K562 (cell line): ENCODE results near the gene SLC38A1. TPM values are rescaled to one million over a fixed set of nuclear protein-coding genes. Genes with fewer than 3 reads are reported as not detected.

Source experiments
- ATAC-seq: fragments of 200-7000 bp; cut with Tn5 transposase; 3 replicates; pipeline ENCODE4 v1.9.1; 2020; ENCODE audit warnings: moderate library complexity
- BruUV-seq: library from RNA; stranded (reverse); fragments of 400-500 nt; replicated peaks from 2 replicates; lab custom pipeline; 2021; lab: Mats Ljungman, UMichigan
- CTCF ChIA-PET: fragments of 300-600 bp; formaldehyde crosslinking; extraction: SDS; loops from one replicate; lab custom pipeline; 2021; ENCODE audit warnings: low intra/inter-chr PET ratio; lab: Yijun Ruan, JAX
- POLR2A ChIA-PET: fragments of 300-600, 350-650 bp; sonication (Branson Sonifier 250); formaldehyde crosslinking; extraction: SDS; loops from one replicate; lab custom pipeline; 2021; ENCODE audit warnings: antibody characterized with exemption, inconsistent platforms; lab: Yijun Ruan, JAX
- DNase-seq, 4 experiments: peaks; one replicate each; pipeline versions ENCODE4 v3.0.0 to v3.0.0-alpha.2; 2011 to 2018; ENCODE audit warnings: low spot score in 3 of 4, mixed read lengths in 3 of 4; ENCODE audit errors: extremely low read depth in 1 of 4
- FAIRE-seq: peaks from 2 replicates; lab custom pipeline; 2011; peaks lifted over from hg19 to GRCh38; lab: Jason Lieb, UNC
- H2AFZ ChIP-seq: 2 replicates; pipeline ENCODE4 v1.6.0; 2011; ENCODE audit warnings: low read depth, low read length, control low read depth, inconsistent platforms
- H3K27ac ChIP-seq: fragments of 200-600 bp; 3 replicates; pipeline ENCODE4 v1.8.0; 2011; ENCODE audit warnings: low read depth, mild to moderate bottlenecking, control low read depth, inconsistent platforms, low read length, moderate library complexity, mixed read lengths; ENCODE audit errors: extremely low read depth
- H3K27me3 ChIP-seq, 2 experiments: fragments of 300-600 bp in 1 of 2; 2 replicates in 1 of 2; 3 replicates in 1 of 2; pipeline versions ENCODE4 v1.6.0 to v1.8.0; 2011; ENCODE audit warnings: inconsistent platforms in 2 of 2, low read length in 2 of 2, mild to moderate bottlenecking in 1 of 2, mixed read lengths in 1 of 2, moderate library complexity in 1 of 2; ENCODE audit not compliant: control insufficient read depth in 2 of 2, insufficient read depth in 2 of 2
- H3K36me3 ChIP-seq: fragments of 300-600 bp; 3 replicates; pipeline ENCODE4 v1.8.0; 2011; ENCODE audit warnings: mild to moderate bottlenecking, low read length, inconsistent platforms; ENCODE audit not compliant: control insufficient read depth, insufficient read depth
- H3K4me1 ChIP-seq, 2 experiments: fragments of 200-600 bp in 1 of 2; replicated peaks in 1 of 2; 2 replicates in 1 of 2; 3 replicates in 1 of 2; pipeline versions ENCODE4 v1.5.1 to v1.8.0; 2011; ENCODE audit warnings: inconsistent platforms in 2 of 2, low read length in 2 of 2, mild to moderate bottlenecking in 1 of 2, mixed read lengths in 1 of 2, moderate library complexity in 1 of 2; ENCODE audit not compliant: control insufficient read depth in 2 of 2, insufficient read depth in 2 of 2
- H3K4me2 ChIP-seq: 2 replicates; pipeline ENCODE4 v1.6.1; 2011; ENCODE audit warnings: low read length, control low read depth, inconsistent platforms, mixed read lengths; ENCODE audit not compliant: insufficient read depth
- H3K4me3 ChIP-seq: fragments of 200-600 bp; sonication (generic), shearing (Covaris generic); 2 replicates; pipeline ENCODE4 v1.5.1; 2016; ENCODE audit warnings: control low read depth, inconsistent platforms
- H3K79me2 ChIP-seq: fragments of 200-600 bp; 3 replicates; pipeline ENCODE4 v1.8.0; 2011; ENCODE audit warnings: low read length, inconsistent platforms; ENCODE audit not compliant: control insufficient read depth, insufficient read depth
- H3K9ac ChIP-seq, 2 experiments: 2 replicates each; pipeline versions ENCODE4 v1.6.0 to v1.6.1; 2011; ENCODE audit warnings: low read depth in 2 of 2, low read length in 2 of 2, control low read depth in 1 of 2, inconsistent platforms in 1 of 2, mild to moderate bottlenecking in 1 of 2, mixed read lengths in 1 of 2; ENCODE audit not compliant: insufficient read depth in 1 of 2
- H3K9me1 ChIP-seq: one replicate; pipeline ENCODE4 v1.6.0; 2011; ENCODE audit warnings: inconsistent platforms, mild to moderate bottlenecking, low read length, moderate library complexity; ENCODE audit not compliant: control insufficient read depth, insufficient read depth
- H3K9me3 ChIP-seq: replicated peaks from 2 replicates; pipeline ENCODE4 v1.5.1; 2011; ENCODE audit warnings: low read depth, low read length, inconsistent platforms; ENCODE audit not compliant: control insufficient read depth, insufficient read depth
- H4K20me1 ChIP-seq: replicated peaks from 2 replicates; pipeline ENCODE4 v1.6.1; 2011; ENCODE audit warnings: low read length, inconsistent platforms, mixed read lengths; ENCODE audit not compliant: control insufficient read depth, insufficient read depth
- ARHGAP35 ChIP-seq: fragments of 450-650 bp; IDR thresholded peaks from 2 replicates; pipeline ENCODE4 v1.6.1; 2018; ENCODE audit not compliant: partially characterized antibody
- C11orf30 ChIP-seq: fragments of 450-650 bp; IDR thresholded peaks from 2 replicates; pipeline ENCODE4 v1.6.1; 2016; ENCODE audit warnings: low read depth, mild to moderate bottlenecking
- EGR1 ChIP-seq: fragments of 450-650 bp; conservative IDR thresholded peaks from 2 replicates; pipeline ENCODE4 v1.6.1; 2017; ENCODE audit warnings: mild to moderate bottlenecking
- EHMT2 ChIP-seq: fragments of 450-650 bp; IDR thresholded peaks from 2 replicates; pipeline ENCODE4 v1.6.1; 2018; ENCODE audit warnings: antibody characterized with exemption
- ELF1 ChIP-seq: fragments of 200-800 bp; sonication (Bioruptor generic); IDR thresholded peaks from 2 replicates; pipeline ENCODE4 v1.6.1; 2016; ENCODE audit warnings: missing genetic modification characterization, missing compliant biosample characterization
- ETS1 ChIP-seq: conservative IDR thresholded peaks from 2 replicates; pipeline ENCODE4 v1.6.1; 2011; ENCODE audit warnings: low read depth, mild to moderate bottlenecking, low read length; ENCODE audit not compliant: control insufficient read depth
- FOSL1 ChIP-seq: fragments of 200-800 bp; sonication (Bioruptor generic); conservative IDR thresholded peaks from 2 replicates; pipeline ENCODE4 v1.6.1; 2016; ENCODE audit warnings: missing genetic modification characterization, missing compliant biosample characterization
- GABPB1 ChIP-seq: sonication (generic); formaldehyde crosslinking; IDR thresholded peaks from 2 replicates; pipeline ENCODE4 v1.8.0; 2022; ENCODE audit warnings: mild to moderate bottlenecking, missing genetic modification reagents
- KDM2B ChIP-seq: fragments of 250-450 bp; sonication (Bioruptor Pico); IDR thresholded peaks from 2 replicates; pipeline ENCODE4 v1.8.0; 2021; ENCODE audit warnings: mild to moderate bottlenecking, moderate library complexity
- LCOR ChIP-seq: sonication (generic); formaldehyde crosslinking; IDR thresholded peaks from 2 replicates; pipeline ENCODE4 v1.8.0; 2022; ENCODE audit warnings: mild to moderate bottlenecking, missing genetic modification reagents
- RBBP5 ChIP-seq: fragments of 200-600 bp; sonication (generic); IDR thresholded peaks from 2 replicates; pipeline ENCODE4 v1.6.1; 2012; ENCODE audit warnings: borderline replicate concordance, mild to moderate bottlenecking, low read length, control low read depth, inconsistent platforms; ENCODE audit not compliant: insufficient read depth, poor library complexity, severe bottlenecking
- RBFOX2 ChIP-seq: fragments of 200-400 bp; formaldehyde crosslinking; IDR thresholded peaks from 2 replicates; pipeline ENCODE4 v1.6.1; 2017; ENCODE audit warnings: low read depth, mild to moderate bottlenecking, low read length, moderate library complexity
- THRB ChIP-seq: fragments of 450-650 bp; formaldehyde crosslinking; conservative IDR thresholded peaks from 2 replicates; pipeline ENCODE4 v1.4.0; 2022; ENCODE audit warnings: mild to moderate bottlenecking, missing genetic modification characterization
- ZBTB7A ChIP-seq: IDR thresholded peaks from 2 replicates; pipeline ENCODE4 v1.6.1; 2011; ENCODE audit warnings: low read depth, mild to moderate bottlenecking, low read length, moderate library complexity, borderline replicate concordance; ENCODE audit not compliant: control insufficient read depth
- WGBS: fragments of 100-300 bp; shearing (Covaris generic); methylation state at CpG from one replicate; pipeline ENCODE4 v1.1.6; 2016; ENCODE audit warnings: low coverage, mixed read lengths; ENCODE audit not compliant: insufficient coverage; ENCODE audit errors: missing lambda C conversion rate; 5-methylcytosine and 5-hydroxymethylcytosine counted together
- in situ Hi-C: fragments of 300-500 bp; cut with MboI; formaldehyde crosslinking; loops from 4 replicates; pipeline ENCODE4 v1.15.0; 2018; ENCODE audit warnings: inconsistent platforms, mixed read lengths
- intact Hi-C: fragments of 100-400 bp; cut with micrococcal nuclease; formaldehyde crosslinking; loops from 2 replicates; pipeline ENCODE4 v1.14.2; 2022
- polyA plus RNA-seq, 8 experiments: library from polyadenylated mRNA; depleted of rRNA in 4 of 8; stranded (reverse) in 5 of 8; unstranded in 3 of 8; fragments of >200 nt; fragmentation: Nextera tagmentation in 2 of 8; fragmentation: Illumina TruSeq in 1 of 8; extraction: Ambion mirVana in 2 of 8; extraction: Trizol in 1 of 8; gene quantifications; 2 replicates each; pipeline versions ENCODE4 v1.2.1 to v1.2.3, GENCODE V29; 2011 to 2014; ENCODE audit warnings: inconsistent platforms in 1 of 8, missing spikeins in 1 of 8
- total RNA-seq, 7 experiments: library from RNA; depleted of rRNA in 6 of 7; stranded (reverse); fragments of >200 nt in 6 of 7; fragmentation: Illumina TruSeq in 2 of 7; extraction: Trizol in 2 of 7; gene quantifications; 2 replicates each; pipeline versions ENCODE4 v1.2.1 to v1.2.3, GENCODE V29; 2011 to 2021; ENCODE audit warnings: low replicate concordance in 1 of 7
- TF ChIP-seq, protein P1 (sequence below): sonication (generic); IDR thresholded peaks from 2 replicates; pipeline ENCODE4 v1.6.1; 2016
- TF ChIP-seq, protein P2 (sequence below): fragments of 450-650 bp; conservative IDR thresholded peaks from 2 replicates; pipeline ENCODE4 v1.6.1; 2016; ENCODE audit warnings: missing genetic modification characterization, low read depth, mild to moderate bottlenecking, missing compliant biosample characterization, moderate library complexity

The SLC38A1 gene
- total and polyA plus RNA-seq, 9 of the 15 experiments (the other 6 are each of a cell fraction or from before 2014, with no cell fraction given): 51.9 to 112 (median 75.0) TPM

DNA sequence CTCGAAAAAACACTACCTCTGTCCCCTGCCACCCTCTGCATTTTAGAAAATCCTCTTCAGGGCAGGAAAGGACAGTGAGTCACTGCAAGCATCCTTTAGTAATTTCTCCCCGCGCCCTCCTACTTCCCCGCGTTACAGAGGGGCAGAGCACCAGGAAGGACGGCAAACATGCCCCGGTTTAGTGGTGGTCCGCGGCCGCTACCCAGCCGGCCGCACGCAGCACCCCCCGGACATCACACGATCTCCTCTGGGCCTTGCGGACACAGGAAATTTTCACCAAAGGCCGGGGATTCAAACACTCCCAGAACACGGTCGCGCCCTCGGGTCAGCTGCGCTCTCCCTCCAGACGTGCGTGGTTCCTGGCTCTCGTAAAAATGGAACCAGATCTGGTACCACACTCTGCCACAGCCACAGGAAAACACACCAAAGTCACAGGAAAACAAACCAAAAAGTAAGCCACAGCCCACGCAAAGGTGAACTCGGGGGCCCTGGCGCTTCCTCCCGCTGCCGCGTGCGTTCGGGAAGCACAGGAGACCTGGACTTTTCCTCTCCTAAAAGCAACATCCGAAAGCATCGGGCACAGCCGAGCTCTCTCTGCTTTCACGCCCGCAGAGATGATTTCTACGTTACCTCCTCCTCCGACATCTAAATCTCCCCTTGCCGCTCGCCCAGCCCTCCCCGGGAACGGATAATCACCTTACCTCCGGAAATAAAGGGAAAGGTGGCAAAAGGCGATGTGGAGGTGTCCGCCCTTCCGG, 839 bp downstream of the SLC38A1 start:
- H3K79me2 ChIP-seq: peaks cover 58% of the 10 kb centered on the region
- H4K20me1 ChIP-seq: peaks cover 20% of the 10 kb centered on the region
- H2AFZ ChIP-seq: peak overlapping the region; percentile 94
- ATAC-seq (peak; percentile 12), FAIRE-seq (peak; percentile 19), DNase-seq (peak in 3 of 4 experiments; percentile 36 to 43 (median 40))
- H3K4me3 ChIP-seq: peak overlapping the region; percentile 83
- H3K9me3 ChIP-seq: no peaks in the 10 kb centered on the region
- BruUV-seq: TSS peak; percentile 36
- WGBS: under 1% methylated on average over 39 of the region's 48 CpGs
- no peaks in the 10 kb centered on the region for H3K27me3 ChIP-seq
- peak overlapping the region; percentile 94 for H3K4me2 ChIP-seq
- POLR2A ChIA-PET: interaction anchor here (0.6 to 2.0 kb wide), 8 partner anchors 11 to 104 kb away, joined by 3 to 12 read pairs (median 3); no protein-coding TSS in a partner anchor
- in situ Hi-C loops (no loop called here), intact Hi-C loops (loop anchor here (5.0 to 10.0 kb wide), 4 partner anchors 86 to 287 kb away; partner anchors contain the start of gene SCAF11)
- peaks cover 24 to 33% of the 10 kb centered on the region in 2 experiments; a peak in 4 of 5 replicates for H3K4me1 ChIP-seq
- peak overlapping the region; percentile 96 for H3K27ac ChIP-seq
- CTCF ChIA-PET: no interaction called here
- H3K9ac ChIP-seq: peak overlapping the region; percentile 98 to 99
- peaks cover 4% of the 10 kb centered on the region for H3K9me1 ChIP-seq
- H3K36me3 ChIP-seq: peaks cover 12% of the 10 kb centered on the region; the same call in 1 of the 3 replicates
- TF ChIP-seq EHMT2 (no peak), THRB (CRISPR knock-in tag) (no peak), GABPB1 (CRISPR knock-in tag) (0 out of 2 replicates have a peak, but pooled peaks have one; percentile 37), LCOR (CRISPR knock-in tag) (0 out of 2 replicates have a peak, but pooled peaks have one; percentile 5), FOSL1 (tag) (no peak; the same call in 1 of the 2 replicates), ZBTB7A (0 out of 2 replicates have a peak, but pooled peaks have one; percentile 0), ELF1 (tag) (peak; percentile 41; the same call in 1 of the 2 replicates), KDM2B (CRISPR knock-in tag) (0 out of 2 replicates have a peak, but pooled peaks have one; percentile 9), RBBP5 (peak; percentile 46), ETS1 (0 out of 2 replicates have a peak, but pooled peaks have one; percentile 23), C11orf30 (no peak), RBFOX2 (peak; percentile 72), ARHGAP35 (no peak), EGR1 (0 out of 2 replicates have a peak, but pooled peaks have one; percentile 27)
- TF ChIP-seq, protein P1, sequence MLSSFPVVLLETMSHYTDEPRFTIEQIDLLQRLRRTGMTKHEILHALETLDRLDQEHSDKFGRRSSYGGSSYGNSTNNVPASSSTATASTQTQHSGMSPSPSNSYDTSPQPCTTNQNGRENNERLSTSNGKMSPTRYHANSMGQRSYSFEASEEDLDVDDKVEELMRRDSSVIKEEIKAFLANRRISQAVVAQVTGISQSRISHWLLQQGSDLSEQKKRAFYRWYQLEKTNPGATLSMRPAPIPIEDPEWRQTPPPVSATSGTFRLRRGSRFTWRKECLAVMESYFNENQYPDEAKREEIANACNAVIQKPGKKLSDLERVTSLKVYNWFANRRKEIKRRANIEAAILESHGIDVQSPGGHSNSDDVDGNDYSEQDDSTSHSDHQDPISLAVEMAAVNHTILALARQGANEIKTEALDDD: no peak
- TF ChIP-seq, protein P2, sequence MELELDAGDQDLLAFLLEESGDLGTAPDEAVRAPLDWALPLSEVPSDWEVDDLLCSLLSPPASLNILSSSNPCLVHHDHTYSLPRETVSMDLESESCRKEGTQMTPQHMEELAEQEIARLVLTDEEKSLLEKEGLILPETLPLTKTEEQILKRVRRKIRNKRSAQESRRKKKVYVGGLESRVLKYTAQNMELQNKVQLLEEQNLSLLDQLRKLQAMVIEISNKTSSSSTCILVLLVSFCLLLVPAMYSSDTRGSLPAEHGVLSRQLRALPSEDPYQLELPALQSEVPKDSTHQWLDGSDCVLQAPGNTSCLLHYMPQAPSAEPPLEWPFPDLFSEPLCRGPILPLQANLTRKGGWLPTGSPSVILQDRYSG: no peak
